Iris pigment epithelial cell (primary cell): ENCODE measurements around the gene NAV2.
A peak's percentile ranks its signal among the peaks of the same experiment; 100 is the strongest.

Source experiments
- DNase-seq: peaks from one replicate; pipeline ENCODE4 v3.0.0-alpha.2; 2011; ENCODE audit warnings: low read depth

NAV2 gene

GRCh38 chr11:19714387-19715363, 2.0 kb downstream of the NAV2 start:
- DNase-seq, result peak; percentile 55

GRCh38 chr11:19715373-19715772, 2.7 kb downstream of the NAV2 start:
- peak; percentile 93 for DNase-seq

- no peak for DNase-seq
Measured at GRCh38 chr11:19718051-19718450, 5.4 kb downstream of the NAV2 start.

- DNase-seq, result no peak
Measured at GRCh38 chr11:19718951-19719350, 6.3 kb downstream of the NAV2 start.

GRCh38 chr11:19719960-19720359, 7.3 kb downstream of the NAV2 start:
- DNase-seq, result no peak

GRCh38 chr11:19721176-19721575, 8.5 kb downstream of the NAV2 start:
- no peak for DNase-seq

- no peak for DNase-seq
Measured at GRCh38 chr11:19722702-19723101, 10.1 kb downstream of the NAV2 start.

- peak; percentile 72 for DNase-seq
Measured at GRCh38 chr11:19723572-19724342, 11.1 kb downstream of the NAV2 start.

GRCh38 chr11:19724765-19725164, 12.1 kb downstream of the NAV2 start:
- DNase-seq, result no peak

GRCh38 chr11:19725379-19726079, 12.9 kb downstream of the NAV2 start:
- no peak for DNase-seq

- peak; percentile 71 for DNase-seq
Measured at GRCh38 chr11:19727246-19727645, 14.6 kb downstream of the NAV2 start.

GRCh38 chr11:19728436-19728835, 15.8 kb downstream of the NAV2 start:
- peak; percentile 77 for DNase-seq

GRCh38 chr11:19729141-19729540, 16.5 kb downstream of the NAV2 start:
- DNase-seq, result no peak

- no peak for DNase-seq
Measured at GRCh38 chr11:19730373-19730772, 17.7 kb downstream of the NAV2 start.

GRCh38 chr11:19734171-19734570, 21.5 kb downstream of the NAV2 start:
- no peak for DNase-seq

- DNase-seq, result peak; percentile 54
Measured at GRCh38 chr11:19735157-19735908, 22.7 kb downstream of the NAV2 start.

- no peak for DNase-seq
Measured at GRCh38 chr11:19735909-19736498, 23.4 kb downstream of the NAV2 start.

GRCh38 chr11:19736831-19737230, 24.2 kb downstream of the NAV2 start:
- no peak for DNase-seq

GRCh38 chr11:19737575-19737974, 24.9 kb downstream of the NAV2 start:
- no peak for DNase-seq

- no peak for DNase-seq
Measured at GRCh38 chr11:19738124-19738523, 25.5 kb downstream of the NAV2 start.

GRCh38 chr11:19739872-19740271, 27.2 kb downstream of the NAV2 start:
- no peak for DNase-seq
